Bronchial epithelial cell (primary cell): ENCODE data around the gene PAQR6. TPM values are rescaled to one million over a fixed set of nuclear protein-coding genes. Genes with fewer than 3 reads are reported as not detected.

Experiments used
- DNase-seq: peaks from one replicate; pipeline ENCODE4 v3.0.0-alpha.2; 2010; ENCODE audit warnings: low read depth
- FAIRE-seq: peaks from 2 replicates; lab custom pipeline; 2011; peaks lifted over from hg19 to GRCh38; lab: Jason Lieb, UNC
- H3K27me3 ChIP-seq: 2 replicates; pipeline ENCODE4 v1.5.1; 2011; ENCODE audit warnings: low read length; ENCODE audit not compliant: control insufficient read depth, insufficient read depth
- H3K36me3 ChIP-seq: 2 replicates; pipeline ENCODE4 v1.5.1; 2011; ENCODE audit warnings: low read length; ENCODE audit not compliant: control insufficient read depth, insufficient read depth
- H3K4me3 ChIP-seq: 2 replicates; pipeline ENCODE4 v1.5.1; 2011; ENCODE audit warnings: mild to moderate bottlenecking, low read depth, low read length, control low read depth
- total RNA-seq: library from RNA; depleted of rRNA; stranded (reverse); fragments of >200 nt; gene quantifications from 2 replicates; pipeline ENCODE4 v1.2.1, GENCODE V29; 2014
- TF ChIP-seq, protein P1 (sequence below): IDR thresholded peaks from 2 replicates; pipeline ENCODE4 v1.5.1; 2011; ENCODE audit warnings: mild to moderate bottlenecking, moderate library complexity, low read length, control low read depth, inconsistent platforms; ENCODE audit not compliant: insufficient read depth, severe bottlenecking

PAQR6 gene
- total RNA-seq, 1 donor from 2014 or later: 0.26 TPM

DNA sequence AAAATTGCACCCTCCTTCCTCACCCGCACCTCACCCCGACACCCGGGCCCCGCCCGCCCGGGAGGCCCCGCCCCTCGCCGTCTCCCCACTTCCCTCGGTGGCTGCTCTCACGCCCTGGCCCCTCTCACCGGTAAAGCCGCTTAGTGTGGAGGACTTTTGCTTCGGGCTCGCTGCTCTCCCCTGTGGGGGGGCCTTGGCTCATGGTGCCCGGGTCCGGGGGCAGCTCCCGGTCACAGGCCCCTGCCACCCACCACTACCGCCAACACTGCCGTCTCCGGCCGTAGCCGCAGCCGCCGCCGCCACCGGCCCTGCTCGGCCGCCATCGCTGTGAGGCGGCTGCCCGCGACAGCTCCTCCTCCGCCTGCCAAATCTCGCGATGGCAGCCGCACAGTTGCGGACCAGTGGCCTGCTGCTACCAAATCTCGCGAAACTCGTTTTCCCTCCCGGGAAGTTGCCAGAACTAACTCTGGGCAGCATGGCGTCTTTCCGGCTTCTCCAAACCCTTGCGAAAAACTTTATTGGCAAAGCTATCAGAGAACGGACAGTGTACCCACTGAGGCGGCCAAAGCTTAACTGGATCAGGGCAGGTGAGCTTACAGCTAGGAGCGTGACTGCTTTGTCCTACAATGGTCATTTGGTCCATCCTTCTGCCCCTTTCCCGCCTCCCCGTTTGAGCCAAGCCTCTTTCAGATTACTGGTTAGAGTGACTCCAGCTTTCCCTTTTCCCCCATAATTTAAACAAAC, 34.8 kb upstream of the PAQR6 start, which contains the start of gene SMG5:
Gene SMG5, minus strand, starts transcription at position 347 of the 744 bp plus-strand sequence. Its CDS starts 145 bp downstream, at position 202.
- DNase-seq (peak; percentile 97), FAIRE-seq (no peak)
- peaks cover 23% of the 10 kb centered on the region for H3K36me3 ChIP-seq

DNA sequence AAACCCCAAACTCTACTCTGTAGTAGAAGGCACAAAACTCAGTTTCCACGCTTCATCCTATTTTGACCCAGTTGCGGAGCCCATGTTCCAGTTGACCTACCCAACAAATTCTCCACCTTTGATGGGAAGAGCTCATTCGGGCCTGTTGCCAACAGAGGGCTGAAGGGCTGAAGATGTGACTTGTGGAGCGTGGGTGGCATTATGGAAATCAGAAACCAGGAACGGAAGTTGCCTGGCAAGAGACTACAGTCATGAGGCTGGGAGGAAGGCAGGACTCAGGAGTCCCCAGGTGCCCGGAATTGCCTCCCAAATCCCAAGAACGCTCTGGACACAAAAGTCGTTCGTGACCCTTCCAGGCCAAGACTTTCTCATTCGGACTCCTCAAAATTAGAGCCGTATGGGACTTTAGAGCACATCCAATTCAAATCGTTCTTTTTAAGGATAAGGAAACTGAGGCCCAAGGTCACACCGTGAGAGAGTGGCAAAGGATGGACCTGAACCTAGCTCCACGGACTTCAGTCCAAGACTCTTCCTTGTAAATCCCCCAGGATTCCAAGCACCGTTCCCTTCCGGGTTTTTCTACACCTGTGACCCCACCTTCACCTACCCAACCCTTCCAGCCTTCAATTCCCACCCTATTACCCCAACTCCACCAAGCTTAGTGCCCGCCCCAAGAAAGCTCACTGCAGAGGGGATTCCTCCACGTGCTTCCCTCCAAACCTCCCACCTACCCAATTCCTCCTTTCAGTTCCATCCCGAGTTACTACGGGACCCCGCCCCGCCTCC, 34.0 kb upstream of the PAQR6 start:
- Histone ChIP-seq H3K4me3 (peak overlapping the region; percentile 67), H3K36me3 (peaks cover 26% of the 10 kb centered on the region), H3K27me3 (no peaks in the 10 kb centered on the region)
- TF ChIP-seq, protein P1, sequence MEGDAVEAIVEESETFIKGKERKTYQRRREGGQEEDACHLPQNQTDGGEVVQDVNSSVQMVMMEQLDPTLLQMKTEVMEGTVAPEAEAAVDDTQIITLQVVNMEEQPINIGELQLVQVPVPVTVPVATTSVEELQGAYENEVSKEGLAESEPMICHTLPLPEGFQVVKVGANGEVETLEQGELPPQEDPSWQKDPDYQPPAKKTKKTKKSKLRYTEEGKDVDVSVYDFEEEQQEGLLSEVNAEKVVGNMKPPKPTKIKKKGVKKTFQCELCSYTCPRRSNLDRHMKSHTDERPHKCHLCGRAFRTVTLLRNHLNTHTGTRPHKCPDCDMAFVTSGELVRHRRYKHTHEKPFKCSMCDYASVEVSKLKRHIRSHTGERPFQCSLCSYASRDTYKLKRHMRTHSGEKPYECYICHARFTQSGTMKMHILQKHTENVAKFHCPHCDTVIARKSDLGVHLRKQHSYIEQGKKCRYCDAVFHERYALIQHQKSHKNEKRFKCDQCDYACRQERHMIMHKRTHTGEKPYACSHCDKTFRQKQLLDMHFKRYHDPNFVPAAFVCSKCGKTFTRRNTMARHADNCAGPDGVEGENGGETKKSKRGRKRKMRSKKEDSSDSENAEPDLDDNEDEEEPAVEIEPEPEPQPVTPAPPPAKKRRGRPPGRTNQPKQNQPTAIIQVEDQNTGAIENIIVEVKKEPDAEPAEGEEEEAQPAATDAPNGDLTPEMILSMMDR: no peak
- no peak for FAIRE-seq
- DNase-seq: peak; percentile 61

More for the DNA sequence above, 34.8 kb upstream of the PAQR6 start, which contains the start of gene SMG5:
- Histone ChIP-seq H3K4me3 (peak within 1 kb of the TSS; percentile 67), H3K27me3 (no peaks in the 10 kb centered on the region)
- TF ChIP-seq, protein P1: no peak

- no peak overlapping the region for H3K4me3 ChIP-seq
- DNase-seq: no peak
- TF ChIP-seq, protein P1: no peak
- no peak for FAIRE-seq
- peaks cover 25% of the 10 kb centered on the region for H3K36me3 ChIP-seq
- no peaks in the 10 kb centered on the region for H3K27me3 ChIP-seq
These were observed 33.4 kb upstream of the PAQR6 start for GRCh38 chr1:156281281-156281680.

GRCh38 chr1:156279837-156280236, 32.0 kb upstream of the PAQR6 start:
- H3K4me3 ChIP-seq: no peak overlapping the region
- H3K36me3 ChIP-seq: peaks cover 19% of the 10 kb centered on the region
- no peaks in the 10 kb centered on the region for H3K27me3 ChIP-seq
- no peak for FAIRE-seq
- no peak for DNase-seq
- TF ChIP-seq, protein P1: no peak

DNA sequence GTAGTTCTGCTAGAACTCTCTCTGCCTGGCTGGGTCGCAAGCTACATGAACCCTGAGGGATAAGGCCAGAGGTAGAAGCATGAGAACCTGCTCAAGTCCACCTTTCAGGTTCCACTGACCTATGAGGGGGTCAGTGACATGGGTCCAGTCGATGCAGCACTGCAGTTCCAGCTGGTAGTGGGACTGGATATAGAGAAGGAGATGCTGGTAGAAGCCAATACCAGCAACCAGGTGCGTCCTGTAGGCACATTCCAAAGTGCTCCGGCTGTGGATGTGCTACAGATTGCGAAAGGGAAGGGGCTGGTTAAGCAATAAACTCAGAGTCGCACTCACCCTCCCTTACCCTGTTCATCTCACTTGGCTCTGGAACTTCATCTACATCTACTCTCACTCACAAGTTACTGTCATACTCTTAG, 29.1 kb upstream of the PAQR6 start:
- no peaks in the 10 kb centered on the region for H3K27me3 ChIP-seq
- DNase-seq: peak; percentile 58
- FAIRE-seq: peak; percentile 52
- peaks cover 36% of the 10 kb centered on the region for H3K36me3 ChIP-seq
- no peak overlapping the region for H3K4me3 ChIP-seq
- TF ChIP-seq, protein P1: no peak
